ENCODE data around the gene APOBEC2. TPM values are rescaled to one million over a fixed set of nuclear protein-coding genes. Genes with fewer than 3 reads are reported as not detected.

Gene APOBEC2
- total and polyA plus RNA-seq, 9 donors, result 0.06 TPM; not detected in 8

GRCh38 chr6:41047745-41048732 lies 5.0 kb upstream of the APOBEC2 start:
- Histone ChIP-seq H3K36me3 (no peaks in the 10 kb centered on the region), H3K27ac (no peak overlapping the region), H3K9me3 (no peaks in the 10 kb centered on the region), H3K27me3 (no peaks in the 10 kb centered on the region), H3K4me1 (ENCODE audit: insufficient read depth) (no peaks in the 10 kb centered on the region), H3K4me3 (no peak overlapping the region)
- intact Hi-C loops (cut with DNase I), result no loop called here
- 77 to 84% (median 80%) methylated on average over 9 of the region's 9 CpGs for WGBS, 3 donors
- no peak for DNase-seq
- TF ChIP-seq, protein P1, sequence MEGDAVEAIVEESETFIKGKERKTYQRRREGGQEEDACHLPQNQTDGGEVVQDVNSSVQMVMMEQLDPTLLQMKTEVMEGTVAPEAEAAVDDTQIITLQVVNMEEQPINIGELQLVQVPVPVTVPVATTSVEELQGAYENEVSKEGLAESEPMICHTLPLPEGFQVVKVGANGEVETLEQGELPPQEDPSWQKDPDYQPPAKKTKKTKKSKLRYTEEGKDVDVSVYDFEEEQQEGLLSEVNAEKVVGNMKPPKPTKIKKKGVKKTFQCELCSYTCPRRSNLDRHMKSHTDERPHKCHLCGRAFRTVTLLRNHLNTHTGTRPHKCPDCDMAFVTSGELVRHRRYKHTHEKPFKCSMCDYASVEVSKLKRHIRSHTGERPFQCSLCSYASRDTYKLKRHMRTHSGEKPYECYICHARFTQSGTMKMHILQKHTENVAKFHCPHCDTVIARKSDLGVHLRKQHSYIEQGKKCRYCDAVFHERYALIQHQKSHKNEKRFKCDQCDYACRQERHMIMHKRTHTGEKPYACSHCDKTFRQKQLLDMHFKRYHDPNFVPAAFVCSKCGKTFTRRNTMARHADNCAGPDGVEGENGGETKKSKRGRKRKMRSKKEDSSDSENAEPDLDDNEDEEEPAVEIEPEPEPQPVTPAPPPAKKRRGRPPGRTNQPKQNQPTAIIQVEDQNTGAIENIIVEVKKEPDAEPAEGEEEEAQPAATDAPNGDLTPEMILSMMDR (IDR thresholded peaks at IDR 0.05), result no peak
- no peak for TF ChIP-seq EP300 (IDR thresholded peaks at IDR 0.05)
- TF ChIP-seq POLR2A (IDR thresholded peaks at IDR 0.05), result no peak

DNA sequence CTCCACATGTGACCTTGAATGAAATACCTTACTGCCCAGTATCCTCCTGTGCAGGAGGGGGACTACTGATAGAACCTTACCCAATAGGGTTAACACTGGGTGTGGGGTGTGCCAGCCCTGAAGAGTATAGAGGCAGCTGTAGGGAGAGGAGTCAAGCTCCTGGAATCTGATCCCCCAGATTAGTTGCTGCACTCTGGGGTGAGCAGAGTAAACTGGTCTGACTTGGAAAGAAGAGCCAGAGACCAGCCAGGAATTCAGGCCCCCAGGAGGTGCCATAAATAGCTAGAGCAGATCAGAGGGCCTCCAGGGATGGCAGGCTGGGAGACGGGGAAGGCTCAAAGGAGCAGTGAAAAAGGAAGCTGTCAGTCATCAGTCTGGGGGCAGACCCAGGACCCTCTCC lies 3.5 kb upstream of the APOBEC2 start:
- Histone ChIP-seq H3K27me3 (no peaks in the 10 kb centered on the region), H3K4me3 (no peak overlapping the region), H3K27ac (no peak overlapping the region), H3K4me1 (ENCODE audit: insufficient read depth) (no peaks in the 10 kb centered on the region), H3K9me3 (no peaks in the 10 kb centered on the region), H3K36me3 (no peaks in the 10 kb centered on the region)
- WGBS, 3 donors, result 62 to 92% (median 77%) methylated on average over 1 of the region's 1 CpG
- no peak for DNase-seq
- intact Hi-C loops (cut with DNase I), result no loop called here
- TF ChIP-seq EP300 (IDR thresholded peaks at IDR 0.05) (no peak), POLR2A (IDR thresholded peaks at IDR 0.05) (no peak)
- TF ChIP-seq, protein P1 (IDR thresholded peaks at IDR 0.05), result no peak

- DNase-seq, result no peak
Observed at GRCh38 chr6:41049955-41050354, 3.0 kb upstream of the APOBEC2 start.

DNA sequence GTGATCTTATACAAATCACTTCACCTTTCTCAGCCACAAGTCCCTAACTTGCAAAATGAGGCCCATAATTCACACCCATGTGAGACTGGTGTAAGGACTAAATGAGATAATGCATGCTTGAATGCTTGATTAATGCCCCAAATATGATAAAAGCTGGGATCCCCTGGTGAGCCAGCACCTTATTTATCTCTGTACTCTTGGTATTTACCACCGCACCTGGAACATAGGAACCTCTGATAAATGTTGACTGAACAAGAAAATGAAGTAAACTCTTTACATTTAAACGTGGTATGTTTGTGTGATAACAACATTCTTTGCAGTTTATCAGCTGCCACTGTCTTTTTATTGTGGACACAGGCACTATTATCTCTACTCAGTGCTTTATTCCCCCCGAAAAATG lies 2.5 kb upstream of the APOBEC2 start:
- DNase-seq, result no peak
- WGBS, 3 donors, result 56 to 61% (median 60%) methylated on average over 3 of the region's 3 CpGs

More at GRCh38 chr6:41049955-41050354, 3.0 kb upstream of the APOBEC2 start:
- H3K27ac ChIP-seq, result no peak overlapping the region
- no peaks in the 10 kb centered on the region for H3K4me1 ChIP-seq (ENCODE audit: insufficient read depth)
- no peaks in the 10 kb centered on the region for H3K9me3 ChIP-seq
- no peaks in the 10 kb centered on the region for H3K36me3 ChIP-seq
- no peaks in the 10 kb centered on the region for H3K27me3 ChIP-seq
- H3K4me3 ChIP-seq, result no peak overlapping the region
- TF ChIP-seq, protein P1 (IDR thresholded peaks at IDR 0.05), result no peak
- TF ChIP-seq POLR2A (IDR thresholded peaks at IDR 0.05), result no peak
- TF ChIP-seq EP300 (IDR thresholded peaks at IDR 0.05), result no peak
- intact Hi-C loops (cut with DNase I), result no loop called here
- WGBS, 3 donors, result 77 to 87% (median 80%) methylated on average over 7 of the region's 7 CpGs

More for the DNA sequence above, 2.5 kb upstream of the APOBEC2 start:
- intact Hi-C loops (cut with DNase I), result no loop called here
- no peak for TF ChIP-seq POLR2A (IDR thresholded peaks at IDR 0.05)
- TF ChIP-seq, protein P1 (IDR thresholded peaks at IDR 0.05), result no peak
- TF ChIP-seq EP300 (IDR thresholded peaks at IDR 0.05), result no peak
- Histone ChIP-seq H3K4me1 (ENCODE audit: insufficient read depth) (no peaks in the 10 kb centered on the region), H3K4me3 (no peak overlapping the region), H3K27me3 (no peaks in the 10 kb centered on the region), H3K27ac (no peak overlapping the region), H3K9me3 (no peaks in the 10 kb centered on the region), H3K36me3 (no peaks in the 10 kb centered on the region)
